SK-N-SH (cell line): Measurements from ENCODE around the gene PUS10. TPM values are rescaled to one million over a fixed set of nuclear protein-coding genes. Genes with fewer than 3 reads are reported as not detected.
"Not testable (repeated sequence)": the region's sequence is repeated elsewhere in the genome, so short reads cannot be mapped to it uniquely, and the experiment has no call there.

Experiments
- CTCF ChIA-PET: fragments of 300-600, 350-600 bp; formaldehyde crosslinking; extraction: SDS; loops from one replicate; lab custom pipeline; 2021; lab: Yijun Ruan, JAX
- POLR2A ChIA-PET: fragments of 350-600 bp; sonication (Branson Sonifier 250); formaldehyde crosslinking; extraction: SDS; loops from one replicate; lab custom pipeline; 2020; ENCODE audit warnings: antibody characterized with exemption, inconsistent platforms; lab: Yijun Ruan, JAX
- DNase-seq: peaks from one replicate; pipeline ENCODE4 v3.0.0; 2012
- H2AFZ ChIP-seq: fragments of 200-600 bp; sonication (generic); 2 replicates; pipeline ENCODE4 v1.8.1; 2016; ENCODE audit warnings: antibody characterized with exemption, mild to moderate bottlenecking, low read depth
- H3F3A ChIP-seq: fragments of 200-600 bp; sonication (generic); replicated peaks from 2 replicates; pipeline ENCODE3; 2016; ENCODE audit warnings: antibody characterized with exemption, mild to moderate bottlenecking; ENCODE audit not compliant: insufficient read depth
- H3K27ac ChIP-seq, 2 experiments: fragments of 200-500 bp in 1 of 2; fragments of 200-600 bp in 1 of 2; sonication (Bioruptor generic) in 1 of 2; sonication (generic), shearing (Covaris generic) in 1 of 2; 2 replicates each; pipeline versions ENCODE4 v1.5.1 to v1.6.1; 2014 to 2016; ENCODE audit warnings: low read depth in 2 of 2, inconsistent platforms in 1 of 2, low read length in 1 of 2, mild to moderate bottlenecking in 1 of 2, mixed read lengths in 1 of 2
- H3K27me3 ChIP-seq: fragments of 200-600 bp; sonication (generic), shearing (Covaris generic); 2 replicates; pipeline ENCODE4 v1.6.1; 2016; ENCODE audit warnings: mixed run types; ENCODE audit not compliant: insufficient read depth
- H3K36me3 ChIP-seq, 2 experiments: fragments of 200-500 bp in 1 of 2; fragments of 200-600 bp in 1 of 2; sonication (Bioruptor generic) in 1 of 2; sonication (generic) in 1 of 2; replicated peaks in 1 of 2; 2 replicates each; pipeline versions ENCODE3 to v1.5.1; 2014 to 2016; ENCODE audit warnings: low read length in 1 of 2, mild to moderate bottlenecking in 1 of 2; ENCODE audit not compliant: insufficient read depth in 2 of 2, control insufficient read depth in 1 of 2
- H3K4me1 ChIP-seq, 2 experiments: fragments of 200-500 bp in 1 of 2; fragments of 200-600 bp in 1 of 2; sonication (Bioruptor generic) in 1 of 2; sonication (generic), shearing (Covaris generic) in 1 of 2; 2 replicates each; pipeline versions ENCODE4 v1.5.1 to v1.6.1; 2014 to 2016; ENCODE audit warnings: low read depth in 1 of 2, low read length in 1 of 2, mixed run types in 1 of 2; ENCODE audit not compliant: insufficient read depth in 2 of 2, control insufficient read depth in 1 of 2
- H3K4me2 ChIP-seq: fragments of 200-600 bp; sonication (generic), shearing (Covaris generic); 2 replicates; pipeline ENCODE4 v1.6.1; 2017; ENCODE audit warnings: mixed run types
- H3K4me3 ChIP-seq, 2 experiments: fragments of 200-500 bp in 1 of 2; fragments of 200-600 bp in 1 of 2; sonication (Bioruptor generic) in 1 of 2; sonication (generic), shearing (Covaris generic) in 1 of 2; 2 replicates each; pipeline versions ENCODE4 v1.5.1 to v1.8.1; 2014 to 2016; ENCODE audit warnings: low read depth in 2 of 2, inconsistent platforms in 1 of 2, low read length in 1 of 2, mild to moderate bottlenecking in 1 of 2, mixed read lengths in 1 of 2, moderate library complexity in 1 of 2
- H3K79me2 ChIP-seq: fragments of 200-600 bp; sonication (generic); 2 replicates; pipeline ENCODE4 v1.8.1; 2017; ENCODE audit warnings: mild to moderate bottlenecking; ENCODE audit not compliant: insufficient read depth
- H3K9ac ChIP-seq: fragments of 200-600 bp; sonication (generic); 2 replicates; pipeline ENCODE4 v1.6.1; 2017; ENCODE audit warnings: mixed run types
- H3K9me2 ChIP-seq: fragments of 200-600 bp; sonication (generic); 2 replicates; pipeline ENCODE4 v1.6.1; 2017; ENCODE audit warnings: mixed run types
- H3K9me3 ChIP-seq: fragments of 200-600 bp; sonication (generic); 2 replicates; pipeline ENCODE4 v1.6.1; 2017; ENCODE audit warnings: mixed run types, mild to moderate bottlenecking, moderate library complexity
- H4K20me1 ChIP-seq: fragments of 200-600 bp; sonication (generic); 2 replicates; pipeline ENCODE4 v1.6.1; 2017; ENCODE audit warnings: mild to moderate bottlenecking, mixed run types; ENCODE audit not compliant: insufficient read depth
- ELF1 ChIP-seq: IDR thresholded peaks from 2 replicates; pipeline ENCODE4 v1.4.0; 2012
- FOXJ3 ChIP-seq: sonication (generic); formaldehyde crosslinking; IDR thresholded peaks from 2 replicates; pipeline ENCODE4 v1.5.1; 2020; ENCODE audit warnings: mild to moderate bottlenecking, missing genetic modification reagents
- GABPA ChIP-seq: IDR thresholded peaks from 2 replicates; pipeline ENCODE4 v1.4.0; 2012; ENCODE audit warnings: low read depth, mild to moderate bottlenecking
- GATA2 ChIP-seq: sonication (generic); formaldehyde crosslinking; IDR thresholded peaks from 2 replicates; pipeline ENCODE4 v1.5.0; 2020; ENCODE audit warnings: mild to moderate bottlenecking, missing genetic modification reagents
- MAX ChIP-seq: IDR thresholded peaks from 2 replicates; pipeline ENCODE4 v1.4.0; 2012; ENCODE audit warnings: low read depth
- MXI1 ChIP-seq: IDR thresholded peaks from 2 replicates; pipeline ENCODE4 v1.6.1; 2012; ENCODE audit warnings: mild to moderate bottlenecking, low read depth, low read length, improper control_type of control experiment
- RFX5 ChIP-seq: IDR thresholded peaks from 2 replicates; pipeline ENCODE4 v1.6.1; 2012; ENCODE audit warnings: mild to moderate bottlenecking, improper control_type of control experiment, low read length
- SIN3A ChIP-seq: IDR thresholded peaks from 2 replicates; pipeline ENCODE4 v1.6.1; 2012; ENCODE audit warnings: low read depth, mild to moderate bottlenecking, low read length, moderate library complexity, borderline replicate concordance
- TCF12 ChIP-seq: IDR thresholded peaks from 2 replicates; pipeline ENCODE4 v1.4.0; 2012
- TEAD4 ChIP-seq: IDR thresholded peaks from 2 replicates; pipeline ENCODE4 v1.4.0; 2012; ENCODE audit warnings: mild to moderate bottlenecking, borderline replicate concordance; ENCODE audit not compliant: insufficient read depth
- WGBS: methylation state at CpG from one replicate; pipeline ENCODE4 v1.1.6; 2017; ENCODE audit warnings: low lambda C conversion rate; 5-methylcytosine and 5-hydroxymethylcytosine counted together
- polyA plus RNA-seq, 3 experiments: library from polyadenylated mRNA; depleted of rRNA; stranded (reverse); fragments of >200 nt; gene quantifications; 2 replicates each; pipeline ENCODE4 v1.2.3, GENCODE V29; 2012

Gene PUS10
- polyA plus RNA-seq, 1 of the 3 experiments (the other 2 are of a cell fraction): 2.8 TPM

- Histone ChIP-seq H3K9me2 (no peaks in the 10 kb centered on the region), H3K4me1 (no peaks in the 10 kb centered on the region), H3K36me3 (no peaks in the 10 kb centered on the region), H3K4me2 (no peak overlapping the region), H3F3A (no peaks in the 10 kb centered on the region), H2AFZ (no peak overlapping the region), H3K4me3 (no peak overlapping the region), H3K27ac (no peak overlapping the region), H3K9ac (no peak overlapping the region), H3K27me3 (no peaks in the 10 kb centered on the region), H3K9me3 (0 out of 2 replicates have a peak, but pooled peaks cover under 1% of the 10 kb centered on the region), H4K20me1 (no peaks in the 10 kb centered on the region), H3K79me2 (no peaks in the 10 kb centered on the region)
- WGBS: 78% methylated on average over 2 of the region's 2 CpGs
- no peak for DNase-seq
- ChIA-PET CTCF (interaction anchor here (1.6 to 3.1 kb wide), 3 partner anchors 12 to 279 kb away, joined by 4 to 17 read pairs (median 8); no protein-coding TSS in a partner anchor), POLR2A (no interaction called here)
- TF ChIP-seq FOXJ3 (CRISPR knock-in tag): no peak
- no peak for TF ChIP-seq TEAD4
- TF ChIP-seq TCF12: no peak
- TF ChIP-seq ELF1: no peak
Measured at GRCh38 chr2:60987041-60987440, 31.0 kb downstream of the PUS10 start.

GRCh38 chr2:60984720-60985119 is 33.3 kb downstream of the PUS10 start:
- no peak overlapping the region for H3K4me2 ChIP-seq
- H3K9me3 ChIP-seq: no peaks in the 10 kb centered on the region
- no peak overlapping the region for H3K27ac ChIP-seq
- no peak overlapping the region for H3K4me3 ChIP-seq
- no peaks in the 10 kb centered on the region for H3K79me2 ChIP-seq
- no peaks in the 10 kb centered on the region for H3F3A ChIP-seq
- TF ChIP-seq MXI1: no peak
- no peak overlapping the region for H3K9ac ChIP-seq
- no peak overlapping the region for H2AFZ ChIP-seq
- no peaks in the 10 kb centered on the region for H3K36me3 ChIP-seq
- 92% methylated on average over 1 of the region's 1 CpG for WGBS
- no peaks in the 10 kb centered on the region for H3K4me1 ChIP-seq
- no peaks in the 10 kb centered on the region for H4K20me1 ChIP-seq
- no peaks in the 10 kb centered on the region for H3K27me3 ChIP-seq
- POLR2A ChIA-PET: no interaction called here
- CTCF ChIA-PET: no interaction called here
- DNase-seq: no peak
- H3K9me2 ChIP-seq: no peaks in the 10 kb centered on the region

- 91% methylated on average over 3 of the region's 3 CpGs for WGBS
- H3K9ac ChIP-seq, H3K4me3 ChIP-seq, POLR2A ChIA-PET, H3K4me2 ChIP-seq, H4K20me1 ChIP-seq, H3F3A ChIP-seq, H3K4me1 ChIP-seq, H3K36me3 ChIP-seq, H3K27me3 ChIP-seq, H3K79me2 ChIP-seq, H3K9me2 ChIP-seq, H2AFZ ChIP-seq, H3K9me3 ChIP-seq, DNase-seq, H3K27ac ChIP-seq: not testable (repeated sequence)
- CTCF ChIA-PET: interaction anchor here (1.8 kb wide), 1 partner anchor 17 kb away, joined by 13 read pairs; no protein-coding TSS in a partner anchor
Measured at GRCh38 chr2:60982066-60982465, 36.0 kb downstream of the PUS10 start.

GRCh38 chr2:60980071-60980815 is 37.8 kb downstream of the PUS10 start:
- no peaks in the 10 kb centered on the region for H3F3A ChIP-seq

More at GRCh38 chr2:60980071-60980815, 37.8 kb downstream of the PUS10 start:
- WGBS: 94% methylated on average over 3 of the region's 3 CpGs
- no peaks in the 10 kb centered on the region for H3K9me3 ChIP-seq
- no peaks in the 10 kb centered on the region for H3K79me2 ChIP-seq
- no peaks in the 10 kb centered on the region for H3K27me3 ChIP-seq
- no peak overlapping the region for H2AFZ ChIP-seq
- ChIA-PET POLR2A (no interaction called here), CTCF (interaction anchor here (0.7 kb wide), 1 partner anchor 305 kb away, joined by 3 read pairs; no protein-coding TSS in a partner anchor)
- TF ChIP-seq RFX5 (no peak), GATA2 (CRISPR knock-in tag) (no peak), GABPA (no peak), TEAD4 (no peak), MAX (no peak), SIN3A (no peak)
- no peaks in the 10 kb centered on the region; a peak in 1 of 4 replicates for H3K4me1 ChIP-seq
- DNase-seq: no peak
- H3K9me2 ChIP-seq: no peaks in the 10 kb centered on the region
- H3K4me2 ChIP-seq: no peak overlapping the region
- no peak overlapping the region for H3K9ac ChIP-seq
- H3K4me3 ChIP-seq: no peak overlapping the region
- H4K20me1 ChIP-seq: no peaks in the 10 kb centered on the region
- H3K27ac ChIP-seq: no peak overlapping the region
- H3K36me3 ChIP-seq: no peaks in the 10 kb centered on the region
